ENCODE measurements around the gene CSTB.

CSTB gene

GRCh38 chr21:43753439-43753799, 22.7 kb downstream of the CSTB start:
- Histone ChIP-seq H3K4me3 (ENCODE audit: low read length) (no peak overlapping the region), H2AFZ (ENCODE audit: low read depth, low read length) (no peak overlapping the region), H3K4me1 (ENCODE audit: insufficient read depth, low read length) (no peaks in the 10 kb centered on the region), H3K9me3 (ENCODE audit: low read length) (no peaks in the 10 kb centered on the region), H3K27me3 (ENCODE audit: insufficient read depth, low read length) (no peaks in the 10 kb centered on the region), H3K36me3 (ENCODE audit: insufficient read depth, low read length) (peaks cover 50% of the 10 kb centered on the region)

- no peak overlapping the region for H2AFZ ChIP-seq (ENCODE audit: low read depth, low read length)
- H3K27me3 ChIP-seq (ENCODE audit: insufficient read depth, low read length) = no peaks in the 10 kb centered on the region
- no peak overlapping the region for H3K4me3 ChIP-seq (ENCODE audit: low read length)
- peaks cover 51% of the 10 kb centered on the region for H3K36me3 ChIP-seq (ENCODE audit: insufficient read depth, low read length)
- no peaks in the 10 kb centered on the region for H3K4me1 ChIP-seq (ENCODE audit: insufficient read depth, low read length)
- no peaks in the 10 kb centered on the region for H3K9me3 ChIP-seq (ENCODE audit: low read length)
Observed at GRCh38 chr21:43752758-43753438, 23.2 kb downstream of the CSTB start.

GRCh38 chr21:43751955-43752591, 24.0 kb downstream of the CSTB start:
- Histone ChIP-seq H2AFZ (ENCODE audit: low read depth, low read length) (no peak overlapping the region), H3K4me1 (ENCODE audit: insufficient read depth, low read length) (no peaks in the 10 kb centered on the region), H3K27me3 (ENCODE audit: insufficient read depth, low read length) (no peaks in the 10 kb centered on the region), H3K36me3 (ENCODE audit: insufficient read depth, low read length) (peaks cover 59% of the 10 kb centered on the region), H3K4me3 (ENCODE audit: low read length) (no peak overlapping the region), H3K9me3 (ENCODE audit: low read length) (no peaks in the 10 kb centered on the region)

DNA sequence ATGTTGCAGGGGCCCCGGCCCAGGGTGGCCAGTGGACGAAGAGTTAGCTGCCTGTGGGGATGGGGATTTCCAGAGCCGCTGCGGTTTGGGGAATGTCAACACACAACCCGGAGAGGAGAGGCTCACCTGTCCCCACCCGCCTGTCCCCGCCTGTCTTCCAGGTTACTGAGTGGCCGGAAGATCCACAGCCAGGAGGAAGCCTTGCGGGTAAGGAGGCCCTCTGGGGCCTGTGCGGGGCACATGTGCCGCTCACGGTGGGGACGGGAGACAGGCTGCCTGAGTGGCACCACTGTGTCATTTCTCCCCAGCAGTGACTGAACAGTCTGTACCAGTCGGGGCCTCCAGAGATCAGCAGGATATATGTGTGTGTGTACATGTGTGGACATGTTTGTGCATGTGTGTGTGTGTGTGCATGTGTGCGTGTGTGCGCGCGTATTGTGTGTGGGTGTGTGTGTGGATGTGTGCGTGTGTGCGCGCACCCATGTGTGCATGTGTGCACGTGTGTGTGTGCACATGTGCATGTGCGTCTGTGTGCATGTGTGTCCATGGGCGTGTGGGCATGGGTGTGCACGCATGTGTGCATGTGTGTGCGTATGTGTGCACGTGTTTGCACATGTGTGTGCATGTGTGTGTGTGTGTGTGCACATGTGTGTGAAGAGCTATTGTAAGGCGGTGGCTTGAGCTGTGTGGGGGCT, 25.6 kb downstream of the CSTB start:
- H3K36me3 ChIP-seq (ENCODE audit: insufficient read depth, low read length) = peaks cover 54% of the 10 kb centered on the region
- H3K27me3 ChIP-seq (ENCODE audit: insufficient read depth, low read length) = no peaks in the 10 kb centered on the region
- H3K9me3 ChIP-seq (ENCODE audit: low read length) = no peaks in the 10 kb centered on the region

GRCh38 chr21:43749651-43750262, 26.4 kb downstream of the CSTB start:
- H2AFZ ChIP-seq (ENCODE audit: low read depth, low read length) = no peak overlapping the region
- H3K4me1 ChIP-seq (ENCODE audit: insufficient read depth, low read length) = no peaks in the 10 kb centered on the region
- peaks cover 52% of the 10 kb centered on the region for H3K36me3 ChIP-seq (ENCODE audit: insufficient read depth, low read length)
- no peaks in the 10 kb centered on the region for H3K9me3 ChIP-seq (ENCODE audit: low read length)
- no peaks in the 10 kb centered on the region for H3K27me3 ChIP-seq (ENCODE audit: insufficient read depth, low read length)
- H3K4me3 ChIP-seq (ENCODE audit: low read length) = no peak overlapping the region

More for the DNA sequence above, 25.6 kb downstream of the CSTB start:
- no peak overlapping the region for H3K4me3 ChIP-seq (ENCODE audit: low read length)
- no peaks in the 10 kb centered on the region for H3K4me1 ChIP-seq (ENCODE audit: insufficient read depth, low read length)
- no peak overlapping the region for H2AFZ ChIP-seq (ENCODE audit: low read depth, low read length)

DNA sequence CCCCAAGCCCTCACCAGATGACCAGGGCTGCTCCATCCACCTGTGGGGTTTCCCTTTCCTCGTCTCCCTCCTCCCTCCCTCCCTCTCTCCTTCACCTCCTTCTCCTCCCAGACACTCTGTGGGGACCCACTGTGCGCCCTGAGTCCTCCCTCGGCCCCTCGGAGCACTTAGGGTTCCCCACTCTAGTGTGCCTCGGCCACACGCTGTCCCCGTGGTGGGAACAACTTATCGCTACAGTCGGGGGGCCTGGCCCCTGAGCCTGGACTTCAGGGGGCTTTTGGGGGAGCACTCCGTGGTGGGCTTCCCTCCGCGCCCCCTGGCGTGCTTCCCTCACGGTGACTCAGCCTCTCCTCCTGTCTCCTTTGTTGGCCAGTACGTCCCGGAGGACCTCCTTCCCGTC, 27.5 kb downstream of the CSTB start:
- Histone ChIP-seq H2AFZ (ENCODE audit: low read depth, low read length) (no peak overlapping the region), H3K4me1 (ENCODE audit: insufficient read depth, low read length) (no peaks in the 10 kb centered on the region), H3K36me3 (ENCODE audit: insufficient read depth, low read length) (peaks cover 45% of the 10 kb centered on the region), H3K4me3 (ENCODE audit: low read length) (no peak overlapping the region), H3K27me3 (ENCODE audit: insufficient read depth, low read length) (no peaks in the 10 kb centered on the region), H3K9me3 (ENCODE audit: low read length) (no peaks in the 10 kb centered on the region)

GRCh38 chr21:43745772-43746517, 30.2 kb downstream of the CSTB start:
- Histone ChIP-seq H3K27me3 (ENCODE audit: insufficient read depth, low read length) (no peaks in the 10 kb centered on the region), H3K4me1 (ENCODE audit: insufficient read depth, low read length) (no peaks in the 10 kb centered on the region), H3K4me3 (ENCODE audit: low read length) (no peak overlapping the region), H2AFZ (ENCODE audit: low read depth, low read length) (no peak overlapping the region), H3K36me3 (ENCODE audit: insufficient read depth, low read length) (peaks cover 35% of the 10 kb centered on the region), H3K9me3 (ENCODE audit: low read length) (no peaks in the 10 kb centered on the region)

DNA sequence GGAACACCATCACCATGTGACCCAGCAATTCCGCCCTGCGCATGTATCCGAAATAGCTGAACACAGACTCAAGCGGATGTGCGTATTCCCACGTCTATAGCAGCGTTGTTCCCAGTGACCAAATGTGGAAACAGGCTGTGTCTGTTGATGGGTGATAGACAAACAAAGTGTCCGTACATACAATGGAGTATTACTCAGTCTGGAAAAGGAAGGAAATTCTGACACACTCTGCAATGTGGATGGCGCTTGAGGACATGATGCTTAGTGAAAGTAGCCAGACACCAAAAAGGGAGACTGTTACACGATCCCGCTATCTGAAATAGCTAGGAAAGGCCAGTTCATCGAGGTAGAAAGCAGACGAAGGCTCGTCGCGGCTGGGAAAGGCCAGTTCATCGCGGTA, 31.4 kb downstream of the CSTB start:
- H3K36me3 ChIP-seq (ENCODE audit: insufficient read depth, low read length) = peaks cover 31% of the 10 kb centered on the region
- no peaks in the 10 kb centered on the region for H3K9me3 ChIP-seq (ENCODE audit: low read length)
- H2AFZ ChIP-seq (ENCODE audit: low read depth, low read length) = no peak overlapping the region
- H3K4me3 ChIP-seq (ENCODE audit: low read length) = no peak overlapping the region
- no peaks in the 10 kb centered on the region for H3K27me3 ChIP-seq (ENCODE audit: insufficient read depth, low read length)
- H3K4me1 ChIP-seq (ENCODE audit: insufficient read depth, low read length) = no peaks in the 10 kb centered on the region

GRCh38 chr21:43743947-43744346, 32.2 kb downstream of the CSTB start:
- Histone ChIP-seq H2AFZ (ENCODE audit: low read depth, low read length) (no peak overlapping the region), H3K36me3 (ENCODE audit: insufficient read depth, low read length) (peaks cover 31% of the 10 kb centered on the region), H3K4me3 (ENCODE audit: low read length) (no peak overlapping the region), H3K4me1 (ENCODE audit: insufficient read depth, low read length) (no peaks in the 10 kb centered on the region), H3K9me3 (ENCODE audit: low read length) (no peaks in the 10 kb centered on the region), H3K27me3 (ENCODE audit: insufficient read depth, low read length) (no peaks in the 10 kb centered on the region)

GRCh38 chr21:43741423-43742096, 34.5 kb downstream of the CSTB start:
- Histone ChIP-seq H3K4me1 (ENCODE audit: insufficient read depth, low read length) (no peaks in the 10 kb centered on the region), H3K36me3 (ENCODE audit: insufficient read depth, low read length) (peaks cover 14% of the 10 kb centered on the region), H3K27me3 (ENCODE audit: insufficient read depth, low read length) (no peaks in the 10 kb centered on the region), H3K4me3 (ENCODE audit: low read length) (no peak overlapping the region), H2AFZ (ENCODE audit: low read depth, low read length) (no peak overlapping the region), H3K9me3 (ENCODE audit: low read length) (no peaks in the 10 kb centered on the region)

- Histone ChIP-seq H2AFZ (ENCODE audit: low read depth, low read length) (no peak overlapping the region), H3K9me3 (ENCODE audit: low read length) (no peaks in the 10 kb centered on the region), H3K27me3 (ENCODE audit: insufficient read depth, low read length) (no peaks in the 10 kb centered on the region), H3K4me1 (ENCODE audit: insufficient read depth, low read length) (no peaks in the 10 kb centered on the region), H3K4me3 (ENCODE audit: low read length) (no peak overlapping the region), H3K36me3 (ENCODE audit: insufficient read depth, low read length) (peaks cover 8% of the 10 kb centered on the region)
Observed at GRCh38 chr21:43740497-43741156, 35.5 kb downstream of the CSTB start.
